ENCODE results near the gene SEPTIN7.

The SEPTIN7 gene

GRCh38 chr7:35787925-35788324 is 12.9 kb upstream of the SEPTIN7 start:
- DNase-seq, result no peak

DNA sequence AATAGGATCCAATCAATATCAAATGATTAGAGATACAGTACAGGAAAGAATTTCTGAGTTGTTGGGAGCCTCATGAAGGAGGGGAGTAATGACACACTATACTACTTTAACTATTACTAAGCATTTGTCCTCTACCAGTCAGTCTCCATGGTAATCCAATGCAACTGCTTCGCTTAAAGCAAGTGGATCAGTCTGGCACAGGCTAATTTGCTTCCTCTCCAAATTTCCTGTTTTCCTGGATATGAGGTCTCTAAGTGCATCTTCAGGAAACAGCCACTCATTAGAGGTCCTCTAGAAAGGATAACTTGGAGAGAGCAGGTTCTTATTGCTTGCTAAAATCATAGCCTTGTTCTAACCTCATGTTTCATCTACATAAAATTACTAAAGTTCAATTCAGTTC is 8.4 kb upstream of the SEPTIN7 start:
- DNase-seq, result no peak

DNA sequence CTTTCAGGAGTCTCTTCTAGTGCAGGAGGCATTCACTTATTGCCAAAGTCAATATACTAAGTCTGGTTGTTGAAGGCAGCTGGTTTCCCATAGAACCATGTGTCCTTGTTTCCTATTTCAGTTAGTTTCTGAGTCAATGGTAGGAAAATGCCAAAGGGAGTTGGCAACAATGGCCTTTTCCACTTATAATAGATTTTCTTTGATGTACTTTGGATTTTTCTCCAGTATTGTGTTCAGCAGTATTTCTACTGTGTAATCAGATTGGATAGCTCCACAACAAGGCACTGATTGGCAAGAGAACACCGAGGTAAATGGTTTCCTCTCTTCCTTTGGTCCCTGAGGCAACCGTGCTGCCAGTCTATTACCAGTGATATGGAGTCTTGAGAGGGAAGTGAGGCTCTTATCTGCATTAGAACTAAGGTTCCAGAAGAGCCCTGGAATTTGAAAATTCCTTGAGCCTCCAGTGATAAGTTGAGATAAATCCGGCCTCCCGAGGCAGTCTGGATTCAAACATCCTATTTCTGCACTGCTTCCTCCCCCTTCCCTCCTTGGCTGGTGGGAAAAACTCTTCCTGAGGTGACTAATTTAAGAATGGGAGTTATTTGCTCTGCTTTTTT is 7.9 kb upstream of the SEPTIN7 start:
- DNase-seq, result peak in 1 of 51 donors; percentile 42

- DNase-seq, result peak in 2 of 51 donors; percentile 25 to 32
These were observed 3.5 kb upstream of the SEPTIN7 start for GRCh38 chr7:35797311-35797710.

- DNase-seq, result peak in 37 of 51 donors; percentile 71 to 96 (median 86)
These were observed 775 bp upstream of the SEPTIN7 start for GRCh38 chr7:35799846-35800717.

GRCh38 chr7:35801392-35802101 is 690 bp downstream of the SEPTIN7 start:
- DNase-seq, result peak in 48 of 51 donors; percentile 4 to 93 (median 70)

GRCh38 chr7:35802102-35802466 is 1.2 kb downstream of the SEPTIN7 start:
- DNase-seq, result no peak

DNA sequence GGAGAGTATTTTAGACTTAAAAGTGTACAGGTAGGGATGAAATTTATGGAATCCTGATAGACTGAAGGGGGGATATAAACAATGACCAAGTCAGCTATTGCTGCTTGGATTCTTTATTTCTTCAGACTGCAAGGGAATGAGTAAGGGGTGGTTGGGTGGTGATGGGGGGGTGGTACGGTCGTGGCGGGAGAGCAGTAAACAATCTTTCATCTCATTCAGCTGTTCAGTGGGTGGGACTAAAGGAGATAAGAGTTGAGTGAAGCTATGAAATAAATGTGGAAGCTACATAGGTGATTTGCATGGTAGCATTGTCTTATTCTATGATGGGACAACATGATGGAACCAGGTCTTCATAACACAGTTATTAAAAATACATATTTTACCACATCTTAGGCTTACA is 1.8 kb downstream of the SEPTIN7 start:
- peak in 2 of 51 donors; percentile 10 to 28 for DNase-seq

DNA sequence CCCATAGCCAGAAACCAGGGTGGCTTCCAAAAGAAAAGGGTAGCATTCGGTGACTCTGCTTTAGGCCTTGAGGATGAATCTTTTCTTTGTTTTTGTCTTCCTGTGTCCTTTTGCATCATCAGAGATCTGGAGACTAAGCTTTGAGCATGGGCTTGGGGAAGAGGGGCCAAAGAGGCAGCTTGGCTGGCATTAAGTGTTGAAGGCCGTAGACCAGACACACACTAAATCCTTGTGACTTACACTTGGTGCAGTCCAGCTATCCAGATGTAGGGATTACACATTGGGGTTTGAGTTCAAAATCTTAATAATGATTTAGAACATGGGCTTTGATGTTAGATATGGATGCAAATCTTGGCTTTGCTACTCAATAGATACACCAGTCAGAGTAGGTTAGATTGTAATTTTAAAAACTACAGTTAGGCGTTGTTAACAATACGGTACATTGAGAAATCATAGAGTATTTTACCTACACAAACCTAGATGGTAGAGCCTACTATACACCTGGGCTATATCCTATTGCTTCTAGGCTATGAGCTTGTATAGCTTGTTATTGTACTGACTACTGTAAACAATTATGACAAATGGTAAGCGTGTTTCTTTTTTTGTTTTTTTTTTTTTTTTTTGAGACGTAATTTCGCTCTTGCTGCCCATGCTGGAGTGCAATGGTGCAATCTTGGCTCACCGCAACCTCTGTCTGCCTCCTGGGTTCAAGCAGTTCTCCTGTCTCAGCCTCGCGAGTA is 3.5 kb downstream of the SEPTIN7 start:
- DNase-seq, result no peak

DNA sequence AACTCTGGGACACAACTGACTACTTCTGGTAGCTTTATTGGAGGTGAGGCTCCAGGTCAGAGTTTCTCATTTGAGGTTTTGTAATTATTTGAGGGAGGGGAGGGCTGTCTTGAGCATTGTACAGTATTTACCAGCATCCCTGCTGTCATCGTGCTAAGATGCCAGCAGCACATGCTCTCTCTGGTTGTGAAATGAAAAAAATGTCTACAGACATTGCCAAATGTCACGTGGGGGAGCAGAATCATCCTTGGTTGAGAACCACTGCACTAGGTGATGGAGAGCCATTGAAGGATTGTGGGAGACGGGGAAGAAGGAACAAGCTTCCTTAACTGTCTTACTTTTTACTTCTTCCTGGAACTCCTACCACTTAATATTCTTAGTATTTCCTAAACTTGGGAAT is 5.0 kb downstream of the SEPTIN7 start:
- DNase-seq, result no peak

GRCh38 chr7:35816514-35816913 is 15.7 kb downstream of the SEPTIN7 start:
- DNase-seq, result no peak

- no peak for DNase-seq
These were observed 16.3 kb downstream of the SEPTIN7 start for GRCh38 chr7:35817181-35817580.

DNA sequence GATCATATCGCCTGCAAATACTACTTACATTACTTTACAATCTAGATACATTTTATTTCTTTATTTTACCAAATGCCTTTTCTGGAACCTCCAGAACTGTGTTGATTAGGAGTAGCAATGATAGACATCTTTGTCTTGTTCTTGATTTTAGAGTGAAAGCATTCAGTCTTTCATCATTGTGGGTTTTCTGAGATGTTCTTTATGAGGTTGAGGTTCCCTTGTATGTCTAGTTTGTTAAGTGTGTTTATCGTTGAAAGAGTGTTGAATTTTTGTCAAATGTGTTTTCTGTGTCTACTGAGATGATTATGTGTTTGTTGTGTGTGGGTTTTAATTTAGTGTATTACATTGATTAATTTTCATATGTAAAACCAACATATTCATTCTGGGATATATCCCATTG is 17.1 kb downstream of the SEPTIN7 start:
- DNase-seq, result no peak

DNA sequence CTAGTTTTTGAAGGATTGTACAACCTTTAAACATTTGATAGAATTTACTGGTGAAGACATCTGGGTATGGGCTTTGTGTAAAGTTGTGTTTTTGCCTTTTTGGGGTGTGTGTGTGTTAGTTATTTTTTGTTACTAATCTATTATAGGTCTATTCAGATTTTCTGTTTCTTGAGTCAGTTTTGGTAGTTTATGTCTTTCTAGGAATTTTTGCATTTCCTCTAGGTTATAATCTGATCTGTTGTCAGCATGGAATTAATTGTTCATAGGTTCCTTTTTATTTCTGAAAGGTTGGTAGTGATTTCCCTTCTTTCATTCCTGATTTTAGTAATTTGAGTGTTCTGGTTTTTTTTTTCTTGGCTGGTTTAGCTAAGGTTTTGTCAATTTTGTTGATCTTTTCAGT is 17.7 kb downstream of the SEPTIN7 start:
- DNase-seq, result no peak

DNA sequence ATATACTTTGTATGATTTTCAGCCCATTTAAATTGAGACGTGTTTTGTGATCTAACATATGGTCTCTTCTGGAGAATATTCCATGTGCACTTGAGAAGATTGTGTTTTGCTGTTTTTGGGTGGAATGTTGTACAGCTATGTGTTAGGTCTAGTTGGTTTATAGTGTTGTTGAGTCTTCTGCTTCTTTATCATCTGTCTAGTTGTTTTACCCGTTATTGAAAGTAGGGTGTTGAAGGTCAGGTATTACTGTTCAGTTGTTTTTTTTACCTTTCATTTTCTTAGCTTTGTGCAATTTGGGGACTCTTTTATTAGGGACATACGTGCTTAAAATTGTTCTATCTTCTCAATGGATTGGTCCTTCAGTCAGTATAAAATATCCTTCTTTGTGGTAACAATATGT is 18.5 kb downstream of the SEPTIN7 start:
- DNase-seq, result no peak

DNA sequence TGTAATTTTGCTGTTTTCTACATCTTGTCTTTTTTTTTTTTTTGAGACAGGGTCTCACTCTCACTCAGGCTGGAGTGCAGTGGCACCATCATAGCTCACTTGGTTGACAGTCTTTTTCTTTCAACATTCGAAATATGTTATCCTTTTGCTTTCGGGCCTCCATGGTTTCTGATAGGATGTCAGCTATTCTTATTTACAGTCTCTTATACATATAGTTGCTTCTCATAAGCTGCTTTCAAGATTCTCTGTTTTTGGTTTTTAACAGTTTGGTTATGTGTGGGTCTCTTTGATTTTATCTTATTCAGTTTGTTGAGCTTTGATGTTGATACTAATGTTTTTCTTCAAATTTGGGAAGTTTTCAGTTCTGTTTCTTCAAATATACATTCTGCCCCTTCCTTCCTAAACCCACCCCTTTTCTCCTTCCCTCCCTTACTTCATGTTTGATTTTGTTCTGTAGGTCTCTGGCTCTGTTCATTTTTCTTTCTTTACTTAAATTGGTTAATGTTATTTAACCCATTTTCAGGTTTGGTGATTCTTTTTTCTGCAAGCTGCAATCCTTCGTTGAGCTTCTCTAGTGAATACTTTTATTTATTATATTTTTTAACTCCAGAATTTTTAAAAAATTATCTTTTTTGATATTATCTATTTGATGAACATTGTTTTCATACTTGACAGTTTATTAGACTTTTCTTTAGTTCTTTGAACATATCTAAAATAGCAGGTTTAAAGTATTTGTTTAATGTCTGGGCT is 19.3 kb downstream of the SEPTIN7 start:
- DNase-seq, result no peak

- DNase-seq, result no peak
These were observed 20.0 kb downstream of the SEPTIN7 start for GRCh38 chr7:35820858-35821257.

DNA sequence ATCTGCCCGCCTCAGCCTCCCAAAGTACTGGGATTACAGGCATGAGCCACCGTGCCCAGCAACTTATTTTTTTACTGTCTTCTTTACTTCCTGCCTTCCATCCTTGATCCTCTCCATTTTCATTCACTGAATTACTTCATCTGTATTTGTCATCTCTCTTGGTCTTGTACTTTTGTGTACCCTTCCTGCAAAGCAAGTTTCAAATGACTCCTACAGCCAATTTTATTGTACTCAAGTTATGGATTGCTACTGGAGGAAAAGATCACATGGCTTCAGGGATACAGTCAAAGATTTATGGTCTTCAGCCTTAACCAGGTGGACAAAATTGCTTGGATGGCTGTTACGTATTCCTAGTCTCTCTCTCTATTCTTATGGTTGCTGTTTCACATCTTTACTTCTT is 22.6 kb downstream of the SEPTIN7 start:
- DNase-seq, result no peak

GRCh38 chr7:35825974-35826373 is 25.1 kb downstream of the SEPTIN7 start:
- DNase-seq, result no peak

- DNase-seq, result no peak
These were observed 25.9 kb downstream of the SEPTIN7 start for GRCh38 chr7:35826751-35827150.

GRCh38 chr7:35828817-35829216 is 28.0 kb downstream of the SEPTIN7 start:
- DNase-seq, result no peak

All from hypothalamus (tissue), 51 donors.